Loucy (cell line): ENCODE measurements around the gene BICRA.

ENCODE experiments used
- H2AFZ ChIP-seq: fragments of 200-600 bp; sonication (generic); 2 replicates; pipeline ENCODE4 v1.6.0; 2016; ENCODE audit warnings: antibody characterized with exemption, mild to moderate bottlenecking, low read length, moderate library complexity
- H3F3A ChIP-seq: fragments of 200-600 bp; 2 replicates; pipeline ENCODE4 v1.6.0; 2016; ENCODE audit warnings: antibody characterized with exemption, low read depth, mild to moderate bottlenecking
- H3K27me3 ChIP-seq: fragments of 200-600 bp; sonication (generic); 2 replicates; pipeline ENCODE4 v1.6.1; 2014; ENCODE audit warnings: low read length, mild to moderate bottlenecking; ENCODE audit not compliant: insufficient read depth, poor library complexity, severe bottlenecking
- H3K36me3 ChIP-seq: fragments of 200-600 bp; sonication (generic); 2 replicates; pipeline ENCODE4 v1.6.1; 2016; ENCODE audit warnings: low read length; ENCODE audit not compliant: insufficient read depth
- H3K4me1 ChIP-seq: fragments of 200-600 bp; sonication (generic); 2 replicates; pipeline ENCODE4 v1.5.1; 2014; ENCODE audit warnings: low read length, mild to moderate bottlenecking; ENCODE audit not compliant: insufficient read depth, poor library complexity, severe bottlenecking
- H3K4me2 ChIP-seq: fragments of 200-600 bp; sonication (generic); 2 replicates; pipeline ENCODE4 v1.6.0; 2014; ENCODE audit warnings: antibody characterized with exemption, low read length, low read depth, mild to moderate bottlenecking; ENCODE audit not compliant: poor library complexity, severe bottlenecking
- H3K4me3 ChIP-seq: fragments of 200-600 bp; sonication (generic); 2 replicates; pipeline ENCODE4 v1.5.1; 2014; ENCODE audit warnings: low read length, mild to moderate bottlenecking, mixed read lengths; ENCODE audit not compliant: poor library complexity, severe bottlenecking
- H3K79me2 ChIP-seq: fragments of 200-600 bp; sonication (generic); 2 replicates; pipeline ENCODE4 v1.6.1; 2014; ENCODE audit warnings: low read length; ENCODE audit not compliant: insufficient read depth
- H3K9ac ChIP-seq: fragments of 200-600 bp; sonication (generic); 2 replicates; pipeline ENCODE4 v1.6.0; 2014; ENCODE audit warnings: mild to moderate bottlenecking, low read depth, low read length, moderate library complexity; ENCODE audit not compliant: poor library complexity, severe bottlenecking
- H3K9me2 ChIP-seq: fragments of 200-600 bp; sonication (generic); replicated peaks from 2 replicates; pipeline ENCODE4 v1.6.1; 2016; ENCODE audit warnings: low read depth, low read length, mixed read lengths
- H3K9me3 ChIP-seq: fragments of 200-600 bp; sonication (generic); 2 replicates; pipeline ENCODE4 v1.6.1; 2014; ENCODE audit warnings: mild to moderate bottlenecking, antibody characterized with exemption, low read length, low read depth; ENCODE audit not compliant: insufficient read depth
- H4K20me1 ChIP-seq: fragments of 200-600 bp; sonication (generic); 2 replicates; pipeline ENCODE4 v1.6.0; 2014; ENCODE audit warnings: antibody characterized with exemption, low read length, mild to moderate bottlenecking; ENCODE audit not compliant: insufficient read depth, poor library complexity, severe bottlenecking
- EZH2phosphoT487 ChIP-seq: fragments of 200-600 bp; IDR thresholded peaks from 2 replicates; pipeline ENCODE4 v1.6.1; 2018; ENCODE audit warnings: antibody characterized with exemption, mild to moderate bottlenecking, moderate library complexity, borderline replicate concordance
- TF ChIP-seq, protein P1 (sequence below): fragments of 200-600 bp; sonication (generic); conservative IDR thresholded peaks from 2 replicates; pipeline ENCODE4 v1.5.1; 2014; ENCODE audit warnings: mild to moderate bottlenecking, antibody characterized with exemption, low read length

The BICRA gene

DNA sequence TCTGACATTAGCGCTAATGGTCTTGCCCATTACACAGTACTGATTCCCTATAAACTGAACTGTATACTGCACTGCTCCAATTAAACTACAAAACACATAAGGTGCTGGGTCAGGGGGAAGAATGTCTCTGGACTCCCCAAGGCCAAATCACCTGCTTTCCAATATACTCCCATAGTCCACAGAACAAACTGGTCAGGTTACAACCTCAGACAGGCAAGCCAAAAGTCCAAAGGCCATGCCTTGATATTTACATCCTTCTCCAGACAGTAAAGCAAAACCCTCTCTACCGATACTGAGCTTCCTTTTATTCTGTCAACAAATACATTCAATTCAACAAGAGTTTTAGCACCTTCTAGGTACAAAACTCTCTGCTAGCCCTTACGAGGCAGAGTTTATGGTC is 44.9 kb upstream of the BICRA start:
- Histone ChIP-seq H3K9ac (no peak overlapping the region), H3K36me3 (no peaks in the 10 kb centered on the region), H4K20me1 (no peaks in the 10 kb centered on the region), H3K4me3 (no peak overlapping the region), H3K27me3 (no peaks in the 10 kb centered on the region), H3K9me2 (no peaks in the 10 kb centered on the region), H3K9me3 (no peaks in the 10 kb centered on the region), H3K79me2 (no peaks in the 10 kb centered on the region), H3F3A (no peaks in the 10 kb centered on the region), H2AFZ (no peak overlapping the region), H3K4me2 (no peak overlapping the region), H3K4me1 (no peaks in the 10 kb centered on the region)
- TF ChIP-seq, protein P1, sequence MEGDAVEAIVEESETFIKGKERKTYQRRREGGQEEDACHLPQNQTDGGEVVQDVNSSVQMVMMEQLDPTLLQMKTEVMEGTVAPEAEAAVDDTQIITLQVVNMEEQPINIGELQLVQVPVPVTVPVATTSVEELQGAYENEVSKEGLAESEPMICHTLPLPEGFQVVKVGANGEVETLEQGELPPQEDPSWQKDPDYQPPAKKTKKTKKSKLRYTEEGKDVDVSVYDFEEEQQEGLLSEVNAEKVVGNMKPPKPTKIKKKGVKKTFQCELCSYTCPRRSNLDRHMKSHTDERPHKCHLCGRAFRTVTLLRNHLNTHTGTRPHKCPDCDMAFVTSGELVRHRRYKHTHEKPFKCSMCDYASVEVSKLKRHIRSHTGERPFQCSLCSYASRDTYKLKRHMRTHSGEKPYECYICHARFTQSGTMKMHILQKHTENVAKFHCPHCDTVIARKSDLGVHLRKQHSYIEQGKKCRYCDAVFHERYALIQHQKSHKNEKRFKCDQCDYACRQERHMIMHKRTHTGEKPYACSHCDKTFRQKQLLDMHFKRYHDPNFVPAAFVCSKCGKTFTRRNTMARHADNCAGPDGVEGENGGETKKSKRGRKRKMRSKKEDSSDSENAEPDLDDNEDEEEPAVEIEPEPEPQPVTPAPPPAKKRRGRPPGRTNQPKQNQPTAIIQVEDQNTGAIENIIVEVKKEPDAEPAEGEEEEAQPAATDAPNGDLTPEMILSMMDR = no peak
- no peak for TF ChIP-seq EZH2phosphoT487

DNA sequence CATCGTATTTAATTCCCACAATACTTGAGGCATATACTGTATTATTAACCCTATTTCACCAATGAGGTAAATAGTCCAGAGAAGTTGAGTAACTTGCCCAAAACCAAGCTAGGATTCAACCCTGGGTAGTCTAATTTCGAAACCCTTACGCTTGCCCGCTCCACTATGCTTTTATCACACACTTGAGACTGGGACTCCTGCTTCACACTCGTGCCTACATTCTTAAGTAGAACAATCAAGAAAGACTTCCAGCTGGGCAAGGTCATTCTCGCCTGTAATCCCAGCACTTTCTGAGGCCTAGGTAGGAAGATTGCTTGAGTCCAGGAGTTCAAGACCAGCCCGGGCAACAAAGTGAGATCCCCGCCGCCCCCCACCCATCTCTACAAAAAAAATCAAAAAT is 39.6 kb upstream of the BICRA start:
- Histone ChIP-seq H3K9me2 (no peaks in the 10 kb centered on the region), H3K4me3 (no peak overlapping the region), H3K9ac (no peak overlapping the region), H3K4me1 (no peaks in the 10 kb centered on the region), H3K36me3 (no peaks in the 10 kb centered on the region), H3F3A (no peaks in the 10 kb centered on the region), H3K27me3 (no peaks in the 10 kb centered on the region), H3K79me2 (no peaks in the 10 kb centered on the region), H4K20me1 (no peaks in the 10 kb centered on the region), H3K9me3 (no peaks in the 10 kb centered on the region), H3K4me2 (no peak overlapping the region), H2AFZ (no peak overlapping the region)
- TF ChIP-seq, protein P1 = no peak
- TF ChIP-seq EZH2phosphoT487 = no peak

DNA sequence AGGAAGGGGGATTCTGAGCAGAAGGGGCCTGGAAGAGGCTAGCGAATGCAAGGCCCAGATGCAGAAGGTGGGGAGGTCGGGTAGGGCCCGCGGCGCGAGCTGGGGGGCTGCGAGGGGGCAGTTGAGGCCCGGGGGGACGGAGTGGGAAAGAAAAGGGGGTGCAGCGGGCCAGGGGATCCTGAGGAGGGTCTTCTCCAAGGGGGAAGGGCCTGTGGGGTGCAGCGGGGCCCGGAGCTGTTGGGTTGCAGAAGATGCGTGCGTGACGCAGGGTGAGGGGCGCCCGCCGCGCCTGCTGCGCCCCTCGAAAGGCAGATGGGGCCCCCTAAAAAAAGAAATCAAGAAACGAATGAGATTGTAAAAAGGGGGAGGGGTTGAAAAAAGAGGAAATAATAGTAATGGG is 36.3 kb upstream of the BICRA start:
- no peak overlapping the region for H2AFZ ChIP-seq
- H3K36me3 ChIP-seq = no peaks in the 10 kb centered on the region
- H3K9me2 ChIP-seq = no peaks in the 10 kb centered on the region
- H3K4me2 ChIP-seq = no peak overlapping the region
- no peaks in the 10 kb centered on the region for H3K79me2 ChIP-seq
- no peaks in the 10 kb centered on the region for H3K4me1 ChIP-seq
- no peaks in the 10 kb centered on the region for H3F3A ChIP-seq
- no peaks in the 10 kb centered on the region for H3K27me3 ChIP-seq
- TF ChIP-seq, protein P1 = no peak
- TF ChIP-seq EZH2phosphoT487 = no peak
- no peaks in the 10 kb centered on the region for H3K9me3 ChIP-seq
- H3K9ac ChIP-seq = no peak overlapping the region
- no peak overlapping the region for H3K4me3 ChIP-seq
- H4K20me1 ChIP-seq = no peaks in the 10 kb centered on the region
